ENCODE data around the gene DPY19L3.

DNA sequence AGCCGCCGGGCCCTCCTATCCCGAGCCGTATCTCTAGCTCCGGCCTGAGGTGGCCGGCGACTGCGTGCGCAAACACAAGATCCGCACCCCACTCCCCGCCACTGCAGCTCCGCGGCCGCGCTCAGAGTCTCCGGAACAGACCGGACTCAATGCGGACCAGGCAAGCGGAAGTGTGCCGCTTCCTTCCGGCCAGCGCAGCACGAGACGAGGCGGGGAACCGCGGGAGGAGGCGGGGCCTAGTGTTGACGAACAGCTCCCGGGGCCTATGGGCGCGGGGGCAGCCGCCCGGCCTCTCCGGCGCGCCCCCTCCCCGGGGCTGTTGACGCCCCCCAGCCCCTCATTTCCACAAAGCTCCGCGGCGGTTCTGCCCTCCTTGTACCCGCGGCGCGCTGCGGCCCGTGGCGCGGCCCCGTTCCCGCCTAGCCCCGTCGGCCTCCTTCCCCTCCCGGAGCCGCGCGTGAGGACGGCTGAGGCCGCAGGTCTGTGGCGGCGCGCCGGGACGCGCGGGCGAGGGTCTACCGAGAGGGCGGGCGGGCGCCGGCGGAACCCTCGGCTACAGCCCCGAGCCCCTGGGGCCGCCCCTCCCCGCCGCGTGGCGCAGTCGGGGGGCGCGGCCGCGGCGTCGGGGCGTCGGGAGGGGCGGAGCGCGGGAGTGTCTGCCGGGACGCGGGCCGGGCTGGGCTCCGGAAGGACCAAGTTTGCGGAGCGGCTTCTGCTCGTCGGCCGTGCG lies at the start of gene DPY19L3:
- TF ChIP-seq, protein P1, sequence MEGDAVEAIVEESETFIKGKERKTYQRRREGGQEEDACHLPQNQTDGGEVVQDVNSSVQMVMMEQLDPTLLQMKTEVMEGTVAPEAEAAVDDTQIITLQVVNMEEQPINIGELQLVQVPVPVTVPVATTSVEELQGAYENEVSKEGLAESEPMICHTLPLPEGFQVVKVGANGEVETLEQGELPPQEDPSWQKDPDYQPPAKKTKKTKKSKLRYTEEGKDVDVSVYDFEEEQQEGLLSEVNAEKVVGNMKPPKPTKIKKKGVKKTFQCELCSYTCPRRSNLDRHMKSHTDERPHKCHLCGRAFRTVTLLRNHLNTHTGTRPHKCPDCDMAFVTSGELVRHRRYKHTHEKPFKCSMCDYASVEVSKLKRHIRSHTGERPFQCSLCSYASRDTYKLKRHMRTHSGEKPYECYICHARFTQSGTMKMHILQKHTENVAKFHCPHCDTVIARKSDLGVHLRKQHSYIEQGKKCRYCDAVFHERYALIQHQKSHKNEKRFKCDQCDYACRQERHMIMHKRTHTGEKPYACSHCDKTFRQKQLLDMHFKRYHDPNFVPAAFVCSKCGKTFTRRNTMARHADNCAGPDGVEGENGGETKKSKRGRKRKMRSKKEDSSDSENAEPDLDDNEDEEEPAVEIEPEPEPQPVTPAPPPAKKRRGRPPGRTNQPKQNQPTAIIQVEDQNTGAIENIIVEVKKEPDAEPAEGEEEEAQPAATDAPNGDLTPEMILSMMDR (IDR thresholded peaks at IDR 0.05): peak in 2 of 5 experiments; percentile 8 to 29
- peak; percentile 72 to 98 for TF ChIP-seq EP300 (IDR thresholded peaks at IDR 0.05)
